ENCODE measurements around the gene RRAGD.

RRAGD gene

GRCh38 chr6:89371849-89372505 is 40.1 kb downstream of the RRAGD start:
- peak; percentile 18 for DNase-seq

GRCh38 chr6:89368999-89369398 is 43.1 kb downstream of the RRAGD start:
- DNase-seq: no peak

GRCh38 chr6:89368107-89368506 is 44.0 kb downstream of the RRAGD start:
- no peak for DNase-seq

- no peak for DNase-seq
Observed at GRCh38 chr6:89364586-89364985, 47.5 kb downstream of the RRAGD start.

GRCh38 chr6:89361171-89361570 is 50.9 kb downstream of the RRAGD start:
- no peak for DNase-seq

- no peak for DNase-seq
Observed at GRCh38 chr6:89360415-89360999, 51.6 kb downstream of the RRAGD start.

GRCh38 chr6:89359561-89359960 is 52.5 kb downstream of the RRAGD start:
- no peak for DNase-seq

- DNase-seq: no peak
Observed at GRCh38 chr6:89357390-89357789, 54.7 kb downstream of the RRAGD start.

GRCh38 chr6:89356642-89357170 is 55.4 kb downstream of the RRAGD start:
- DNase-seq: no peak

GRCh38 chr6:89355511-89356194 is 56.4 kb downstream of the RRAGD start:
- DNase-seq: no peak

GRCh38 chr6:89353702-89354392 is 58.2 kb downstream of the RRAGD start:
- no peak for DNase-seq

GRCh38 chr6:89353118-89353556 is 58.9 kb downstream of the RRAGD start:
- DNase-seq: peak; percentile 14

GRCh38 chr6:89352278-89353117 is 59.6 kb downstream of the RRAGD start, which contains the start of gene UBE2J1:
TSS of gene UBE2J1 (minus strand) at chr6:89352722. CDS start at chr6:89352569, 153 bp downstream.
- peak; percentile 71 for DNase-seq

- DNase-seq: no peak
Observed at GRCh38 chr6:89351671-89352277, 60.3 kb downstream of the RRAGD start.

GRCh38 chr6:89350281-89350966 is 61.6 kb downstream of the RRAGD start:
- no peak for DNase-seq

- no peak for DNase-seq
Observed at GRCh38 chr6:89348372-89348771, 63.7 kb downstream of the RRAGD start.

GRCh38 chr6:89347825-89348224 is 64.2 kb downstream of the RRAGD start:
- DNase-seq: no peak

- DNase-seq: no peak
Observed at GRCh38 chr6:89346433-89346832, 65.6 kb downstream of the RRAGD start.

- no peak for DNase-seq
Observed at GRCh38 chr6:89339565-89339964, 72.5 kb downstream of the RRAGD start.

GRCh38 chr6:89335164-89335563 is 76.9 kb downstream of the RRAGD start:
- no peak for DNase-seq

- DNase-seq: no peak
Observed at GRCh38 chr6:89330910-89331309, 81.2 kb downstream of the RRAGD start.

Data from activated gamma-delta T cell (primary cell).